Upper lobe of left lung (tissue), 4 donors: ENCODE data around the gene SYNPO.

ENCODE experiments used
- EP300 ChIP-seq, 4 donors: sonication (generic); formaldehyde crosslinking; IDR thresholded peaks; one replicate each; pipeline ENCODE4 v1.5.1; 2017; ENCODE audit warnings: antibody characterized with exemption in 4 of 4, control low read depth in 2 of 4
- TF ChIP-seq, protein P1 (sequence below), 6 experiments: fragments of 450-650 bp in 4 of 6; fragments of 200-600 bp in 2 of 6; sonication (generic) in 2 of 6; IDR thresholded peaks; one replicate each; pipeline ENCODE4 v1.5.1; 2016 to 2019; ENCODE audit warnings: antibody characterized with exemption in 6 of 6

GRCh38 chr5:150638488-150639376, 1.7 kb upstream of the SYNPO start:
- TF ChIP-seq, protein P1, sequence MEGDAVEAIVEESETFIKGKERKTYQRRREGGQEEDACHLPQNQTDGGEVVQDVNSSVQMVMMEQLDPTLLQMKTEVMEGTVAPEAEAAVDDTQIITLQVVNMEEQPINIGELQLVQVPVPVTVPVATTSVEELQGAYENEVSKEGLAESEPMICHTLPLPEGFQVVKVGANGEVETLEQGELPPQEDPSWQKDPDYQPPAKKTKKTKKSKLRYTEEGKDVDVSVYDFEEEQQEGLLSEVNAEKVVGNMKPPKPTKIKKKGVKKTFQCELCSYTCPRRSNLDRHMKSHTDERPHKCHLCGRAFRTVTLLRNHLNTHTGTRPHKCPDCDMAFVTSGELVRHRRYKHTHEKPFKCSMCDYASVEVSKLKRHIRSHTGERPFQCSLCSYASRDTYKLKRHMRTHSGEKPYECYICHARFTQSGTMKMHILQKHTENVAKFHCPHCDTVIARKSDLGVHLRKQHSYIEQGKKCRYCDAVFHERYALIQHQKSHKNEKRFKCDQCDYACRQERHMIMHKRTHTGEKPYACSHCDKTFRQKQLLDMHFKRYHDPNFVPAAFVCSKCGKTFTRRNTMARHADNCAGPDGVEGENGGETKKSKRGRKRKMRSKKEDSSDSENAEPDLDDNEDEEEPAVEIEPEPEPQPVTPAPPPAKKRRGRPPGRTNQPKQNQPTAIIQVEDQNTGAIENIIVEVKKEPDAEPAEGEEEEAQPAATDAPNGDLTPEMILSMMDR (IDR thresholded peaks at IDR 0.05): no peak
- TF ChIP-seq EP300 (IDR thresholded peaks at IDR 0.05): no peak
